SK-N-MC (cell line): ENCODE measurements around the gene LINC01488.

Experiments used
- DNase-seq: peaks from one replicate; pipeline ENCODE4 v3.0.0-alpha.2; 2011; ENCODE audit warnings: low read depth, low spot score
- H3K27ac ChIP-seq: fragments of 200-600 bp; sonication (generic); 2 replicates; pipeline ENCODE4 v1.5.1; 2016; ENCODE audit warnings: mixed run types
- H3K36me3 ChIP-seq: fragments of 200-600 bp; sonication (generic); 2 replicates; pipeline ENCODE4 v1.6.1; 2017; ENCODE audit warnings: antibody characterized with exemption, low read length, mixed read lengths; ENCODE audit not compliant: insufficient read depth
- H3K4me3 ChIP-seq: fragments of 200-600 bp; sonication (generic); 2 replicates; pipeline ENCODE4 v1.5.1; 2016
- H3K9ac ChIP-seq: fragments of 200-600 bp; sonication (generic); 2 replicates; pipeline ENCODE4 v1.8.0; 2017; ENCODE audit warnings: mixed run types, mixed read lengths; ENCODE audit not compliant: insufficient read length
- H3K9me3 ChIP-seq: fragments of 200-600 bp; sonication (generic); 2 replicates; pipeline ENCODE4 v1.6.1; 2017; ENCODE audit warnings: low read depth, mild to moderate bottlenecking, antibody characterized with exemption, low read length, moderate library complexity, mixed read lengths
- EZH2 ChIP-seq: fragments of 200-600 bp; sonication (generic); IDR thresholded peaks from one replicate; pipeline ENCODE4 v1.6.1; 2017; ENCODE audit warnings: antibody characterized with exemption
- FOXP2 ChIP-seq: optimal IDR thresholded peaks from 2 replicates; pipeline ENCODE3; 2011; ENCODE audit warnings: mild to moderate bottlenecking, moderate library complexity; ENCODE audit not compliant: insufficient read depth; ENCODE audit errors: extremely low read length, control extremely low read depth
- POLR2AphosphoS5 ChIP-seq: IDR thresholded peaks from 2 replicates; pipeline ENCODE4 v1.6.1; 2012; ENCODE audit warnings: mild to moderate bottlenecking, low read depth, low read length, borderline replicate concordance

Gene LINC01488

GRCh38 chr11:69481393-69481844, at the start of gene LINC01488:
LINC01488 (plus strand) TSS chr11:69481663.
- H3K9me3 ChIP-seq, result no peaks in the 10 kb centered on the region
- H3K9ac ChIP-seq, result no peak within 1 kb of the TSS
- no peak for TF ChIP-seq EZH2
- TF ChIP-seq FOXP2, result no peak
- no peak for TF ChIP-seq POLR2AphosphoS5
- H3K36me3 ChIP-seq, result no peaks in the 10 kb centered on the region
- H3K4me3 ChIP-seq, result no peak within 1 kb of the TSS
- no peak within 1 kb of the TSS for H3K27ac ChIP-seq
- no peak for DNase-seq

DNA sequence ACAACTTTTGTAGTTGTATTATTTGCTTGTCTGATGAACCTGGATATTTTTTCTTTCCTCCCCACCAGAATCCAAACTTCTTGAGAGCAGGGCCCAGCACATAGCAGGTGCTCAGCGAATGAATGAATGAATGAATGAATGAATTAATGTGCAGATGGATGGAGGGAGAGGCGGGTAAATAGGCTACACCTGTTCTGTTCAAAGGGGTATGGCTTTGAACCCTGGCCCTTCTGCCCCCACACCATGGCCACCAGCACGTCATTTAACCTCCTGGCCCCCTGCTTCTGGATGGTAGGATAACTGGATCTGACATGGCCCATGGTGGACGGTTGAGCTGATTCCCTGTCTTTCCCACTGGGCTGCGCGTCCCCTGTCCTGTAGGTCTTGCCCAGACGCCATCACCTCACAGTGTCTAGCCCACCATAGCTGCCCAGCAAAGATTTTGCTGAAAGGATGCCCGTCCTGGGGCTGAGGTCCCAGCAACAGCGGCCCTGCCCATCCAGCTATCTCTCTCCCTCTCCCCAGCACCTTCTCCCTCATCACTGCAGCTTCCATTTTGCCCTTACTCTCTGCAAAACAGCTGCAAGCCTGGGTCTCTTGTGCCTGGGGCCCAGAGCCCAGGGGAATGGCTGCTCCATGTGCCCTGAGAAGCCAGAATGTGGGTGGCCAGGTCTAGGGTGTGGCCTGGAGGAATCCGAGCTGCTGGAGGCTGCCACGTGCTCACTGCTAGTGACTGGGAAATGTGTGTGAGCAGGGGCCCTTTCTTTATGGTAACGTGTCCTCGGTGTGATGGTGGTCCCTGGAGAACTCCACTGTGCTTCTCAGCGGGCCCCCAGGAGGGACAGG, 49.3 kb upstream of the LINC01488 start:
- no peak overlapping the region for H3K4me3 ChIP-seq
- DNase-seq, result no peak
- H3K27ac ChIP-seq, result no peak overlapping the region
- TF ChIP-seq POLR2AphosphoS5, result no peak
- no peak for TF ChIP-seq FOXP2
- TF ChIP-seq EZH2, result no peak
- no peak overlapping the region for H3K9ac ChIP-seq
- H3K36me3 ChIP-seq, result no peaks in the 10 kb centered on the region
- no peaks in the 10 kb centered on the region for H3K9me3 ChIP-seq

GRCh38 chr11:69433741-69434140, 47.7 kb upstream of the LINC01488 start:
- Histone ChIP-seq H3K27ac (no peak overlapping the region), H3K36me3 (no peaks in the 10 kb centered on the region), H3K9ac (no peak overlapping the region), H3K9me3 (no peaks in the 10 kb centered on the region), H3K4me3 (no peak overlapping the region)
- TF ChIP-seq POLR2AphosphoS5, result no peak
- TF ChIP-seq EZH2, result no peak
- no peak for TF ChIP-seq FOXP2
- DNase-seq, result no peak

- no peak overlapping the region for H3K27ac ChIP-seq
- no peak overlapping the region for H3K4me3 ChIP-seq
- H3K9me3 ChIP-seq, result no peaks in the 10 kb centered on the region
- no peaks in the 10 kb centered on the region for H3K36me3 ChIP-seq
- TF ChIP-seq FOXP2 (no peak), EZH2 (no peak), POLR2AphosphoS5 (no peak)
- DNase-seq, result no peak
- no peak overlapping the region for H3K9ac ChIP-seq
Measured at GRCh38 chr11:69434471-69434931, 47.0 kb upstream of the LINC01488 start.

DNA sequence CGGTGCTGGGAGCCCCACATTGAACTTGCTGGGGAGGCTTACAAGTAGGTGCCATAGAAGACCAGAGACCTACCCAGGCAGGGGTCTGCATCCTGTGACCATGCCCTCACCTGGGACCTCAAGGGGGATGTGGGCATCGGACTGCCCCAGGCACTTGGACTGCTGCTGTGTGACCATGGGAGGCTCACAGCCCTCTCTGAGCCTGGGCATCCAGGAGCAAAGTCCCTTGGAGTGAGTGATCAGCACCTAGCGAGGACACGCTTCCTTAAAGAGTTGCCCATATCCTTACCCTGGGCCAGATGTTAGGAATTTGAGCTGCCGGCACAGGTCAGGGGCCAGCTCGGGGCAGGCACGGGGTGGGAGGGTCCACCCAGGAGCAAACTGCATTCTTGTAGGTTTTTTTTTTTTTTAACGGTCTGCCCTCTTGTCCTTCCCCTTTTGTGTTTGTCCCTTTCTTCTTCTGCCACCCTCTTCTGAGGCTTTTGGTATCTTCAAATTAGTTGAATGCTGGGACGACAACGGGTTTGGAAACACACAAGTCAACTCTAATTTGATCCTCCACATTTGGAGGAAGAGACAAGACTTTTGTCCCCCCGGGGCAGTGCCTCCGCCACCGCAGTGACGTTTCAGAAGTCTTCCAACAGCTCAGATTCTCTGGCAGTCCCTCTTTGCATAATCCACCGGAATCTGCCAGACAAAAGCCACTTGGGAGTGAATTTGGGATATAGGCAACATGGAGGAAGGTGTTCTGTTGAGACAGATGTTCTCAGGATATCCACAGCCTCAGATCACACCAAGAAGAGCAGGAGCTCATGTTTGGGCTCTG, 46.1 kb upstream of the LINC01488 start:
- H3K9me3 ChIP-seq, result no peaks in the 10 kb centered on the region
- DNase-seq, result peak; percentile 52
- peak overlapping the region; percentile 17; the same call in 1 of the 2 replicates for H3K4me3 ChIP-seq
- no peaks in the 10 kb centered on the region for H3K36me3 ChIP-seq
- TF ChIP-seq EZH2 (no peak), POLR2AphosphoS5 (no peak), FOXP2 (no peak)
- H3K9ac ChIP-seq, result peak overlapping the region; percentile 45
- H3K27ac ChIP-seq, result 0 out of 2 replicates have a peak overlapping the region, but pooled peaks have one; percentile 35

DNA sequence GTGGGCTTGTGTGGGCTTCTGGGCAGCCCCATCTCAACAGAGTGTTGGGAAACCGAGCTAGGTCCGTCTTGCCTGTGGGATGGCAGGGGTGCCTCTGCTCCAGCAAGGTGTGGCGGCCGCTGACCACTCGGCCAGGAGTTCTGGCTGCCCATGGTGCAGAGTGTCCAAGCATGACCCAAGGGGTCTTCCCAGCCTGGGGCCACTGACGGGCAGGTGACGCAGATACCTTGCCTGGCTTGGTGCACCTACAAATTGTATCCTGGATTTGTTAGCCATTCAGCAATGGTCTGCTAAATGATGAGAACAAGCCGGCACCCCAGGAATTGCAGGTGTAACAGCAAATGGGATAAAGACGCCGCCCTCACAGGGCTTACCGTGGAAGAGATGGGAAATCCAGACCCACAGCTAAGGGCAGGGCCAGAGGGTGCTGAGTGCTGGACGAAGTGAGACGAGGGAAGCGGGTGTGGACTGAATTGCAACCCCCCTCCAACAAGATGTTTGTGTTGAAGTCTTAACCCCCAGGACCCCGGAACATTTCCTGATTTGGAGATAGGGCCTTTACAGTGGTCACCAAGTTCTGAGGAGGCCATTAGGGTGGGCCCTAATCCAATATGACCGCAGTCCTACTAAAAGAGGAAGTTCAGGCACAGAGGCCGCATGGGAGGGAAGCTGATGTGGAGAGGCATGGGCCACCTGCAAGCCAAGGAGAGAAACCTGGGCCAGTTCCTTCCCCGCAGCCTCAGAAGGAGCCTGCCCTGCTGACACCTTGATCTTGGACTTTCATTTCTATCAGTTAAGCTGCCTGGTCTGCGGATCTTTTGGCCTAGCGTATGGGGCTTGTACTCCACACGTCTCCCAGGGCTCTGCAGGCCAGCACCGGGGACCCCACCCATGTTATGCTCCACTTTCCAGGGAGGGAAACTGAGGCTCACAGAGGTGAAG, 45.2 kb upstream of the LINC01488 start:
- Histone ChIP-seq H3K9me3 (no peaks in the 10 kb centered on the region), H3K36me3 (no peaks in the 10 kb centered on the region), H3K4me3 (no peak overlapping the region; the same call in 1 of the 2 replicates), H3K9ac (no peak overlapping the region), H3K27ac (no peak overlapping the region)
- no peak for TF ChIP-seq FOXP2
- no peak for TF ChIP-seq POLR2AphosphoS5
- TF ChIP-seq EZH2, result no peak
- no peak for DNase-seq

- H3K36me3 ChIP-seq, result no peaks in the 10 kb centered on the region
- H3K4me3 ChIP-seq, result no peak overlapping the region
- no peak overlapping the region for H3K27ac ChIP-seq
- no peak overlapping the region for H3K9ac ChIP-seq
- no peaks in the 10 kb centered on the region for H3K9me3 ChIP-seq
- no peak for TF ChIP-seq FOXP2
- TF ChIP-seq EZH2, result no peak
- no peak for TF ChIP-seq POLR2AphosphoS5
- DNase-seq, result no peak
Measured at GRCh38 chr11:69437001-69437875, 44.2 kb upstream of the LINC01488 start.
